CD4-positive, alpha-beta T cell (primary cell): Measurements from ENCODE around the gene GMPR2. TPM values are rescaled to one million over a fixed set of nuclear protein-coding genes. Genes with fewer than 3 reads are reported as not detected.
A peak's percentile ranks its signal among the peaks of the same experiment; 100 is the strongest.
"Not testable (repeated sequence)": the region's sequence is repeated elsewhere in the genome, so short reads cannot be mapped to it uniquely, and the experiment has no call there.

Experiments
- ATAC-seq: fragments of 200-7000 bp; cut with Tn5 transposase; one replicate; pipeline ENCODE4 v1.10.0; 2022; ENCODE audit warnings: mild to moderate bottlenecking; ENCODE audit not compliant: poor library complexity
- CTCF ChIA-PET: fragments of 350-600 bp; sonication (Branson Sonifier 250); formaldehyde crosslinking; loops from one replicate; lab custom pipeline; 2021; ENCODE audit warnings: antibody characterized with exemption, inconsistent platforms; lab: Charles Lee
- POLR2A ChIA-PET: fragments of 350-600 bp; sonication (Branson Sonifier 250); formaldehyde crosslinking; loops from one replicate; lab custom pipeline; 2021; ENCODE audit warnings: antibody characterized with exemption, inconsistent platforms; lab: Charles Lee
- DNase-seq, 14 experiments: peaks; one replicate each; pipeline ENCODE4 v3.0.0-alpha.2; 2013 to 2020; ENCODE audit warnings: mixed read lengths in 2 of 14
- H3K27ac ChIP-seq, 2 donors: one replicate each; pipeline versions ENCODE4 v1.5.1 to v1.7.0; 2013; ENCODE audit warnings: low read length in 2 of 2, low read depth in 1 of 2, mild to moderate bottlenecking in 1 of 2
- H3K27me3 ChIP-seq, 2 experiments: 1 replicate in 1 of 2; 2 replicates in 1 of 2; pipeline versions ENCODE4 v1.6.1 to v1.7.0; 2013; ENCODE audit warnings: low read length in 2 of 2, control low read depth in 1 of 2, mild to moderate bottlenecking in 1 of 2, moderate library complexity in 1 of 2; ENCODE audit not compliant: insufficient read depth in 2 of 2, control insufficient read depth in 1 of 2
- H3K36me3 ChIP-seq: one replicate; pipeline ENCODE4 v1.6.1; 2013; ENCODE audit warnings: low read length, control low read depth; ENCODE audit not compliant: insufficient read depth
- H3K4me1 ChIP-seq: one replicate; pipeline ENCODE4 v1.6.1; 2013; ENCODE audit warnings: low read length, control low read depth; ENCODE audit not compliant: insufficient read depth
- H3K4me3 ChIP-seq: one replicate; pipeline ENCODE4 v1.5.1; 2013; ENCODE audit warnings: mild to moderate bottlenecking, low read length, moderate library complexity
- H3K9me3 ChIP-seq, 2 experiments: 1 replicate in 1 of 2; 2 replicates in 1 of 2; pipeline versions ENCODE4 v1.6.1 to v1.7.0; 2013; ENCODE audit warnings: low read length in 2 of 2, mild to moderate bottlenecking in 2 of 2, control low read depth in 1 of 2, moderate library complexity in 1 of 2; ENCODE audit not compliant: control insufficient read depth in 1 of 2, insufficient read depth in 1 of 2
- H3K27ac Mint-ChIP-seq: one replicate; pipeline ENCODE4 v1.8.0; 2020; ENCODE audit warnings: mixed read lengths
- H3K27me3 Mint-ChIP-seq: one replicate; pipeline ENCODE4 v1.8.0; 2021; ENCODE audit warnings: mixed read lengths
- H3K36me3 Mint-ChIP-seq: one replicate; pipeline ENCODE4 v1.8.0; 2021; ENCODE audit warnings: low read depth, mixed read lengths
- H3K4me1 Mint-ChIP-seq: one replicate; pipeline ENCODE4 v1.8.0; 2021; ENCODE audit warnings: low read depth, mixed read lengths
- H3K4me3 Mint-ChIP-seq: one replicate; pipeline ENCODE4 v1.8.0; 2020; ENCODE audit warnings: mild to moderate bottlenecking, mixed read lengths
- H3K9me3 Mint-ChIP-seq: one replicate; pipeline ENCODE4 v1.8.0; 2020; ENCODE audit warnings: mixed read lengths
- CTCF ChIP-seq: fragments of 200-600 bp; IDR thresholded peaks from one replicate; pipeline ENCODE4 v1.8.0; 2022; ENCODE audit warnings: antibody characterized with exemption, mild to moderate bottlenecking
- intact Hi-C, 2 experiments: fragments of 100-400 bp; cut with DNase I in 1 of 2; cut with micrococcal nuclease in 1 of 2; formaldehyde crosslinking; loops; one replicate each; pipeline versions ENCODE4 v1.15.1 to v1.9.0; 2023 to 2025; cut with DNase I, micrococcal nuclease
- total RNA-seq, 174 experiments: library from RNA in 2 of 174; stranded (reverse) in 2 of 174; gene quantifications; one replicate each; pipeline ENCODE4 v1.2.3 and lab custom pipeline; 2021 to 2026

GMPR2 gene
- total RNA-seq, 2 experiments from 2014 or later = 22.2 to 24.8 TPM

DNA sequence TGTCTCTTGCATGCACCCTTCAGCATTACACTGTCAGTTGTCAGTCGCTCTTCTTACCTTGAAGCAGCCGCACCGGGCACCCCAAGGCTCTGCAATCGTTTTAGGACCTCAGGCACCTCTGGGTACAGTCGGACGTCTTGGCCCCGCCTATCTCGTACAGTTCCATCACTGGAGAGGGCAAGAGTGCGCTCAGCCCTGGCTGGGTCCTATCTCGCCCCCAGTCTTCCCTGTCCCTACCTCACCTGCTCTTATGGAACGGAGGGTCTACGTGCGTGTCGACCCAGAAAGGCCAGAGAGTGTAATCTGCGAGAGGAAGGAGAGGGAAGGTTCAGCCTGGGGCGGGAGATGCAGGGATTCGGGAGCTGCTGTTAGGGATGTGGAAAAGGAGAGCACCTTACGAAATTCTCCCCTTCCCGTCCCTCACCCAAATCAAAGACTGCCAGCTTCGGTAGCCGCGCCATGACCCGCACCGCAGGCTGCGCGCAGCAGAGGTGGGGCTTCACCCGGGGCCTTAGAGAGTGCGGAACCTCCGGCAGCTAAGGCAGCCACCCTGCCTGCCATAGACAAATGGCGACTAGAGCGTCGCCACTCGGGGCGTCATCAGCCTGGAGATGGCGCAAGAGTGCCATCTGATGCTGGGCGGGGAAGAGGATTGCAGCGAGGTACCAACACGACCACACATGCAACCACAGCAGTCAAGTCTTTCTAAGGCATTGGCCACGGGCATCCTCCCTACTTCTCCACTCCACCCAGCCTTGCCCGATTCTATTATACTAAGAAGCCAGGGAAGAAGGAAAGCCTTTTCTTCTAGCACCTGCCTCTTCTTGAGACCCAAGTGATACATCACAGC is 17.0 kb upstream of the GMPR2 start, which contains the start of gene MDP1:
TSS of gene MDP1 (minus strand) at position 572 of the 850 bp plus-strand sequence. CDS start at position 461, 111 bp downstream.
- H3K27me3 ChIP-seq = no peaks in the 10 kb centered on the region
- ChIA-PET POLR2A (interaction anchor here (0.6 to 4.7 kb wide), 25 partner anchors 9 to 226 kb away, joined by 3 to 144 read pairs (median 6); partner anchors contain the start of genes CBLN3, DCAF11, DHRS1 and EMC9), CTCF (interaction anchor here (0.6 to 2.4 kb wide), 30 partner anchors 10 to 1121 kb away, joined by 3 to 38 read pairs (median 4); partner anchors contain the start of genes ACIN1, C14orf119, DHRS1 and EMC9)
- peak within 1 kb of the TSS; percentile 97 for H3K4me3 Mint-ChIP-seq
- H3K27ac ChIP-seq = peak within 1 kb of the TSS; percentile 92
- DNase-seq = peak; percentile 79 to 97 (median 86)
- peaks cover 49% of the 10 kb centered on the region for H3K4me1 Mint-ChIP-seq
- intact Hi-C loops = loop anchor here (1.0 to 5.0 kb wide), 8 partner anchors 17 to 217 kb away; partner anchors contain the start of genes TINF2 (in 2 of the 2), GMPR2 (in 1 of the 2), NEDD8 (in 1 of the 2) and RABGGTA (in 1 of the 2)
- ATAC-seq = peak; percentile 72
- H3K36me3 ChIP-seq = peaks cover 18% of the 10 kb centered on the region
- H3K4me3 ChIP-seq = peak within 1 kb of the TSS; percentile 84
- H3K27ac Mint-ChIP-seq = peak within 1 kb of the TSS; percentile 96
- no peaks in the 10 kb centered on the region for H3K27me3 Mint-ChIP-seq
- peaks cover 32% of the 10 kb centered on the region for H3K36me3 Mint-ChIP-seq
- H3K4me1 ChIP-seq = peaks cover 44% of the 10 kb centered on the region
- no peaks in the 10 kb centered on the region for H3K9me3 ChIP-seq
- H3K9me3 Mint-ChIP-seq = no peaks in the 10 kb centered on the region
- TF ChIP-seq CTCF = peak; percentile 67

DNA sequence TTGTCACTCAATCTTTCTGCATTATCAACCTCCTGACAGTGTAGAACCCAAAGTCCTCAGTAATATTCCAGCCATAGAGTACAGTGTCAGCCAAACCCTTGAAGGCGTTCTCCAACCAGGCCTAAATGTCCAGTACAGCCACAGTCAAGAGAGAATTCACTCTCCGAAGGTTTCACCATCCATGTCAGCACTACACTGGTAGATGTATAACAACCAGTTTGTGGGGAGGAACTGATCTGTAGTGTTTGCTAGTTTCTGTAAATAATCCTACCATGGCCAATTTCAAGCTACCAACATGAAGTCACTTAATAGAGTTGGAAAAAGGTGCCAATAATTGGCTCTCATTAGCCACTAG is 16.4 kb upstream of the GMPR2 start:
- no peaks in the 10 kb centered on the region for H3K9me3 Mint-ChIP-seq
- ChIA-PET POLR2A (interaction anchor here (0.7 to 4.7 kb wide), 24 partner anchors 9 to 226 kb away, joined by 3 to 144 read pairs (median 8); partner anchors contain the start of genes CBLN3, DCAF11, DHRS1 and EMC9), CTCF (interaction anchor here (0.8 to 2.4 kb wide), 22 partner anchors 11 to 895 kb away, joined by 3 to 38 read pairs (median 6); partner anchors contain the start of genes DHRS1, EMC9, GMPR2 and IPO4)
- ATAC-seq (no peak), DNase-seq (no peak)
- H3K4me3 Mint-ChIP-seq = peak overlapping the region; percentile 97
- H3K36me3 ChIP-seq = peaks cover 13% of the 10 kb centered on the region
- no peaks in the 10 kb centered on the region for H3K27me3 ChIP-seq
- TF ChIP-seq CTCF = no peak
- H3K4me1 ChIP-seq = peaks cover 42% of the 10 kb centered on the region
- H3K36me3 Mint-ChIP-seq = peaks cover 28% of the 10 kb centered on the region
- H3K4me3 ChIP-seq = peak overlapping the region; percentile 84
- H3K4me1 Mint-ChIP-seq = peaks cover 45% of the 10 kb centered on the region
- no peaks in the 10 kb centered on the region for H3K9me3 ChIP-seq
- H3K27ac ChIP-seq = peak overlapping the region; percentile 92
- intact Hi-C loops = loop anchor here (1.0 to 5.0 kb wide), 8 partner anchors 16 to 216 kb away; partner anchors contain the start of genes TINF2 (in 2 of the 2), GMPR2 (in 1 of the 2), NEDD8 (in 1 of the 2) and RABGGTA (in 1 of the 2)
- peak overlapping the region; percentile 96 for H3K27ac Mint-ChIP-seq
- no peaks in the 10 kb centered on the region for H3K27me3 Mint-ChIP-seq

- H3K4me3 Mint-ChIP-seq, H3K27me3 Mint-ChIP-seq, ATAC-seq, H3K9me3 Mint-ChIP-seq, H3K36me3 ChIP-seq, H3K9me3 ChIP-seq, H3K27me3 ChIP-seq, H3K4me3 ChIP-seq: not testable (repeated sequence)
- POLR2A ChIA-PET = interaction anchor here (0.8 to 1.8 kb wide), 2 partner anchors 21 to 28 kb away, joined by 3 to 13 read pairs; partner anchors contain the start of gene IPO4
- DNase-seq = peak in 2 of 14 experiments; percentile 7 to 13
- CTCF ChIA-PET = interaction anchor here (1.4 to 2.4 kb wide), 5 partner anchors 10 to 80 kb away, joined by 3 to 38 read pairs (median 17); partner anchors contain the start of genes RABGGTA and TINF2
- peak overlapping the region; percentile 96 for H3K27ac Mint-ChIP-seq
- intact Hi-C loops = loop anchor here (1.0 to 5.0 kb wide), 8 partner anchors 15 to 215 kb away; partner anchors contain the start of genes TINF2 (in 2 of the 2), GMPR2 (in 1 of the 2), NEDD8 (in 1 of the 2) and RABGGTA (in 1 of the 2)
- Histone ChIP-seq H3K4me1 (peaks cover 37% of the 10 kb centered on the region), H3K27ac (peak overlapping the region in 1 of 2 donors; percentile 92)
- H3K4me1 Mint-ChIP-seq = peaks cover 40% of the 10 kb centered on the region
- peaks cover 23% of the 10 kb centered on the region for H3K36me3 Mint-ChIP-seq
These were observed 15.9 kb upstream of the GMPR2 start for GRCh38 chr14:24216876-24217275.
